OCI-LY1 (cell line): ENCODE results near the gene GSKIP.

Source experiments
- CTCF ChIP-seq: fragments of 200-600 bp; sonication (generic), shearing (Covaris generic); IDR thresholded peaks from 2 replicates; pipeline ENCODE4 v1.5.1; 2017; ENCODE audit warnings: mild to moderate bottlenecking, antibody characterized with exemption, low read length, moderate library complexity, mixed read lengths
- EZH2 ChIP-seq: fragments of 200-600 bp; sonication (generic), shearing (Covaris generic); IDR thresholded peaks from 2 replicates; pipeline ENCODE4 v1.8.0; 2017; ENCODE audit warnings: borderline replicate concordance, mixed run types, mild to moderate bottlenecking, antibody characterized with exemption, low read length, moderate library complexity, mixed read lengths

- TF ChIP-seq CTCF, result no peak
- TF ChIP-seq EZH2, result no peak
Measured at GRCh38 chr14:96390965-96391292, 27.6 kb downstream of the GSKIP start.
